Neural cell (in vitro differentiated cells): ENCODE measurements around the gene BRINP2. TPM values are rescaled to one million over a fixed set of nuclear protein-coding genes. Genes with fewer than 3 reads are reported as not detected.

Experiments used
- H2AFZ ChIP-seq: fragments of 200-600, 300-800 bp; sonication (generic), shearing (Covaris generic); 2 replicates; pipeline ENCODE4 v1.6.0; 2014; ENCODE audit warnings: low read depth, mild to moderate bottlenecking, antibody characterized with exemption, low read length, moderate library complexity
- H3F3A ChIP-seq: fragments of 200-600 bp; shearing (Covaris generic); 2 replicates; pipeline ENCODE4 v1.6.1; 2016; ENCODE audit warnings: mild to moderate bottlenecking, moderate library complexity, mixed read lengths, antibody characterized with exemption, low read length; ENCODE audit not compliant: insufficient read depth, poor library complexity, severe bottlenecking
- H3K27ac ChIP-seq: fragments of 200-600, 300-800 bp; sonication (generic), shearing (Covaris generic); 2 replicates; pipeline ENCODE4 v1.5.1; 2014; ENCODE audit warnings: mild to moderate bottlenecking, low read length, moderate library complexity
- H3K27me3 ChIP-seq: fragments of 300-800, 200-600 bp; sonication (generic), shearing (Covaris generic); 2 replicates; pipeline ENCODE4 v1.6.0; 2014; ENCODE audit warnings: mild to moderate bottlenecking, low read depth, low read length, moderate library complexity; ENCODE audit not compliant: insufficient read depth
- H3K36me3 ChIP-seq: fragments of 300-800, 200-600 bp; sonication (generic), shearing (Covaris generic); 2 replicates; pipeline ENCODE4 v1.5.1; 2014; ENCODE audit warnings: mild to moderate bottlenecking, antibody characterized with exemption, low read length, moderate library complexity; ENCODE audit not compliant: insufficient read depth
- H3K4me2 ChIP-seq: fragments of 300-800, 200-600 bp; sonication (generic), shearing (Covaris generic); 2 replicates; pipeline ENCODE4 v1.6.0; 2014; ENCODE audit warnings: mild to moderate bottlenecking, low read length
- H3K4me3 ChIP-seq: fragments of 300-800, 200-600 bp; sonication (generic), shearing (Covaris generic); 2 replicates; pipeline ENCODE4 v1.5.1; 2014; ENCODE audit warnings: mild to moderate bottlenecking, low read length, moderate library complexity
- H3K79me2 ChIP-seq: fragments of 200-600 bp; shearing (Covaris generic); replicated peaks from 2 replicates; pipeline ENCODE4 v1.6.0; 2014; ENCODE audit warnings: mild to moderate bottlenecking, low read length, moderate library complexity; ENCODE audit not compliant: insufficient read depth
- H3K9ac ChIP-seq: fragments of 300-800, 200-600 bp; sonication (generic), shearing (Covaris generic); 2 replicates; pipeline ENCODE4 v1.6.1; 2016; ENCODE audit warnings: mild to moderate bottlenecking, low read length, mixed read lengths
- H3K9me2 ChIP-seq: fragments of 200-600 bp; shearing (Covaris generic); 2 replicates; pipeline ENCODE4 v1.6.1; 2016; ENCODE audit warnings: mild to moderate bottlenecking, low read length, mixed read lengths; ENCODE audit not compliant: insufficient read depth
- H3K9me3 ChIP-seq: fragments of 200-600, 300-800 bp; sonication (generic), shearing (Covaris generic); 2 replicates; pipeline ENCODE4 v1.6.1; 2016; ENCODE audit warnings: mild to moderate bottlenecking, mixed run types, low read length, moderate library complexity, mixed read lengths
- H4K20me1 ChIP-seq: fragments of 200-600 bp; shearing (Covaris generic); 2 replicates; pipeline ENCODE4 v1.6.1; 2016; ENCODE audit warnings: mild to moderate bottlenecking, mixed run types; ENCODE audit not compliant: insufficient read depth
- EP300 ChIP-seq: fragments of 450-650 bp; conservative IDR thresholded peaks from 2 replicates; pipeline ENCODE4 v1.6.1; 2014; ENCODE audit warnings: antibody characterized with exemption, mild to moderate bottlenecking, moderate library complexity; ENCODE audit not compliant: poor library complexity, severe bottlenecking
- EZH2 ChIP-seq: fragments of 200-600, 300-800 bp; shearing (Covaris generic), sonication (generic); IDR thresholded peaks from 2 replicates; pipeline ENCODE4 v1.6.1; 2014; ENCODE audit warnings: antibody characterized with exemption, low read length, borderline replicate concordance, mild to moderate bottlenecking; ENCODE audit not compliant: insufficient read depth, poor library complexity, severe bottlenecking
- MXI1 ChIP-seq: fragments of 450-650 bp; conservative IDR thresholded peaks from 2 replicates; pipeline ENCODE4 v1.6.1; 2014; ENCODE audit warnings: antibody characterized with exemption, mild to moderate bottlenecking; ENCODE audit not compliant: poor library complexity, severe bottlenecking
- POLR2AphosphoS5 ChIP-seq: IDR thresholded peaks from 2 replicates; pipeline ENCODE4 v1.6.1; 2012
- RAD21 ChIP-seq: fragments of 450-650 bp; conservative IDR thresholded peaks from 2 replicates; pipeline ENCODE4 v1.6.1; 2014; ENCODE audit warnings: antibody characterized with exemption, mild to moderate bottlenecking, moderate library complexity
- SMC3 ChIP-seq: fragments of 450-650 bp; conservative IDR thresholded peaks from 2 replicates; pipeline ENCODE4 v1.6.1; 2014; ENCODE audit warnings: antibody characterized with exemption, mild to moderate bottlenecking, moderate library complexity; ENCODE audit not compliant: poor library complexity
- TAF1 ChIP-seq: IDR thresholded peaks from 2 replicates; pipeline ENCODE4 v1.6.1; 2012; ENCODE audit warnings: low read depth
- polyA plus RNA-seq: library from polyadenylated mRNA; depleted of rRNA; stranded (reverse); fragments of >200 nt; gene quantifications from 2 replicates; pipeline ENCODE4 v1.2.3, GENCODE V29; 2014
- TF ChIP-seq, protein P1 (sequence below): IDR thresholded peaks from 2 replicates; pipeline ENCODE4 v1.6.1; 2012; ENCODE audit warnings: borderline replicate concordance
- TF ChIP-seq, protein P2 (sequence below): fragments of 450-650 bp; IDR thresholded peaks from 2 replicates; pipeline ENCODE4 v1.5.1; 2014; ENCODE audit warnings: antibody characterized with exemption, mild to moderate bottlenecking, moderate library complexity; ENCODE audit not compliant: poor library complexity, severe bottlenecking

The BRINP2 gene
- polyA plus RNA-seq, 1 donor from 2014 or later: 12.9 TPM

DNA sequence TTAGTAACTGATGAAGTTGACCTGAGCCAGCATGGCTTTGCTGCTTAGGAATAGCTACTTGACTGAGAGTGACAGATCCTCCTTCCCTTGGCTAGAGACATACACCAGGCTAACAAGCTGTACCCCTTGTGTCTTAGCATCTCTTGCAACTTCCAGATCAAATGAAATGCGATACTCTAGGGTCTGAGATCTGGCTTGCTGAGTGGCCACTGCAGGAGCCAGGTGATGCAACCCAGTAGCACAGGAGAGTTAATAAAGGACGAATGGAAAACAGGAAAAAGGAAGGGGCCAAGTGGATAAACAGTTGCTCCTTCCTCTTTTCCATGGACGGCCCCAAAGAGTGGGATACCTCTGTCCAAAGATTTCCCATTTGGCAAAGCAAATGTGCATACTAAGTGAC lies 44.5 kb upstream of the BRINP2 start:
- Histone ChIP-seq H3K27me3 (no peaks in the 10 kb centered on the region), H3K9me2 (no peaks in the 10 kb centered on the region), H3K4me2 (no peak overlapping the region), H3K36me3 (peaks cover 10% of the 10 kb centered on the region), H4K20me1 (no peaks in the 10 kb centered on the region), H3F3A (no peaks in the 10 kb centered on the region), H3K79me2 (no peaks in the 10 kb centered on the region), H2AFZ (no peak overlapping the region), H3K9me3 (no peaks in the 10 kb centered on the region), H3K27ac (no peak overlapping the region), H3K4me3 (no peak overlapping the region), H3K9ac (no peak overlapping the region)
- TF ChIP-seq, protein P1, sequence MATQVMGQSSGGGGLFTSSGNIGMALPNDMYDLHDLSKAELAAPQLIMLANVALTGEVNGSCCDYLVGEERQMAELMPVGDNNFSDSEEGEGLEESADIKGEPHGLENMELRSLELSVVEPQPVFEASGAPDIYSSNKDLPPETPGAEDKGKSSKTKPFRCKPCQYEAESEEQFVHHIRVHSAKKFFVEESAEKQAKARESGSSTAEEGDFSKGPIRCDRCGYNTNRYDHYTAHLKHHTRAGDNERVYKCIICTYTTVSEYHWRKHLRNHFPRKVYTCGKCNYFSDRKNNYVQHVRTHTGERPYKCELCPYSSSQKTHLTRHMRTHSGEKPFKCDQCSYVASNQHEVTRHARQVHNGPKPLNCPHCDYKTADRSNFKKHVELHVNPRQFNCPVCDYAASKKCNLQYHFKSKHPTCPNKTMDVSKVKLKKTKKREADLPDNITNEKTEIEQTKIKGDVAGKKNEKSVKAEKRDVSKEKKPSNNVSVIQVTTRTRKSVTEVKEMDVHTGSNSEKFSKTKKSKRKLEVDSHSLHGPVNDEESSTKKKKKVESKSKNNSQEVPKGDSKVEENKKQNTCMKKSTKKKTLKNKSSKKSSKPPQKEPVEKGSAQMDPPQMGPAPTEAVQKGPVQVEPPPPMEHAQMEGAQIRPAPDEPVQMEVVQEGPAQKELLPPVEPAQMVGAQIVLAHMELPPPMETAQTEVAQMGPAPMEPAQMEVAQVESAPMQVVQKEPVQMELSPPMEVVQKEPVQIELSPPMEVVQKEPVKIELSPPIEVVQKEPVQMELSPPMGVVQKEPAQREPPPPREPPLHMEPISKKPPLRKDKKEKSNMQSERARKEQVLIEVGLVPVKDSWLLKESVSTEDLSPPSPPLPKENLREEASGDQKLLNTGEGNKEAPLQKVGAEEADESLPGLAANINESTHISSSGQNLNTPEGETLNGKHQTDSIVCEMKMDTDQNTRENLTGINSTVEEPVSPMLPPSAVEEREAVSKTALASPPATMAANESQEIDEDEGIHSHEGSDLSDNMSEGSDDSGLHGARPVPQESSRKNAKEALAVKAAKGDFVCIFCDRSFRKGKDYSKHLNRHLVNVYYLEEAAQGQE: no peak
- TF ChIP-seq SMC3 (no peak), EP300 (no peak), EZH2 (no peak), RAD21 (no peak), POLR2AphosphoS5 (no peak), TAF1 (no peak)

DNA sequence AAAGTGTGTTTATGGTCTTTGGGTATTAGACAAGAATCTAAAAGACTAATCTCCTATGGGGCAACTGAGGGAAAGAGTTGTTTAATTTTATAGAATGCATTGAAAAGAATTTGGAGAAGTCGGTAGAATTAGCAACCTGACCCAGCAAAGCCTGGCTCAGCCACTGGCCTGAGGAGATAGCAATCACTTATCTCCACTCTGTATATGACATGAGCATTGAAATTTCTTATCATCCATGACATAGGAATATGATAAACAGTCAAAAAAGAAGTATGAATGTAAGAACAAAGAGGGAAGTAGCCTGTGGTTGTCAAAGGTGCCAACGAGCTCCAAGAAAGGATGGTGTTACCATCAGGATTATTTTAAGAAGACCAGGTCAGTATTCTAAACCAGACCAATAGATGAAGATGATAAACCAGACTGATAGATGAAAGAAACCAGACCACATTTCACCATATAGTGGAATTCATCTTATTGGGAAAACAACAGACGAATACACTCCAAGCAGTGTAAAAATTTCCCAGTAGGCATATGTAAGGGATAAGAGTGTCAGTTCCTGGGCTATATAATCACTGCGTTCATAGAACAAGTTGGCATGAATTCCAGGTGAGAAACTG lies 42.0 kb upstream of the BRINP2 start:
- Histone ChIP-seq H3F3A (no peaks in the 10 kb centered on the region), H3K9me3 (no peaks in the 10 kb centered on the region), H3K79me2 (no peaks in the 10 kb centered on the region), H3K36me3 (peaks cover 10% of the 10 kb centered on the region), H3K27me3 (no peaks in the 10 kb centered on the region), H3K9me2 (no peaks in the 10 kb centered on the region), H2AFZ (no peak overlapping the region), H4K20me1 (no peaks in the 10 kb centered on the region), H3K4me3 (no peak overlapping the region), H3K4me2 (no peak overlapping the region), H3K27ac (no peak overlapping the region), H3K9ac (no peak overlapping the region)
- no peak for TF ChIP-seq MXI1
- no peak for TF ChIP-seq SMC3
- no peak for TF ChIP-seq RAD21
- no peak for TF ChIP-seq TAF1
- TF ChIP-seq POLR2AphosphoS5: no peak
- no peak for TF ChIP-seq EZH2
- TF ChIP-seq, protein P2, sequence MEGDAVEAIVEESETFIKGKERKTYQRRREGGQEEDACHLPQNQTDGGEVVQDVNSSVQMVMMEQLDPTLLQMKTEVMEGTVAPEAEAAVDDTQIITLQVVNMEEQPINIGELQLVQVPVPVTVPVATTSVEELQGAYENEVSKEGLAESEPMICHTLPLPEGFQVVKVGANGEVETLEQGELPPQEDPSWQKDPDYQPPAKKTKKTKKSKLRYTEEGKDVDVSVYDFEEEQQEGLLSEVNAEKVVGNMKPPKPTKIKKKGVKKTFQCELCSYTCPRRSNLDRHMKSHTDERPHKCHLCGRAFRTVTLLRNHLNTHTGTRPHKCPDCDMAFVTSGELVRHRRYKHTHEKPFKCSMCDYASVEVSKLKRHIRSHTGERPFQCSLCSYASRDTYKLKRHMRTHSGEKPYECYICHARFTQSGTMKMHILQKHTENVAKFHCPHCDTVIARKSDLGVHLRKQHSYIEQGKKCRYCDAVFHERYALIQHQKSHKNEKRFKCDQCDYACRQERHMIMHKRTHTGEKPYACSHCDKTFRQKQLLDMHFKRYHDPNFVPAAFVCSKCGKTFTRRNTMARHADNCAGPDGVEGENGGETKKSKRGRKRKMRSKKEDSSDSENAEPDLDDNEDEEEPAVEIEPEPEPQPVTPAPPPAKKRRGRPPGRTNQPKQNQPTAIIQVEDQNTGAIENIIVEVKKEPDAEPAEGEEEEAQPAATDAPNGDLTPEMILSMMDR: no peak
- no peak for TF ChIP-seq EP300
- TF ChIP-seq, protein P1: no peak
